Progenitor cell of endocrine pancreas (in vitro differentiated cells): ENCODE measurements around the gene BTG4. TPM values are rescaled to one million over a fixed set of nuclear protein-coding genes. Genes with fewer than 3 reads are reported as not detected.

Experiments used
- DNase-seq: peaks from one replicate; pipeline ENCODE4 v3.0.0; 2021; ENCODE audit warnings: low spot score; ENCODE audit not compliant: unreplicated experiment
- H3K27ac Mint-ChIP-seq: 2 replicates; pipeline ENCODE4 v1.8.0; 2021; ENCODE audit warnings: mild to moderate bottlenecking, moderate library complexity, mixed read lengths
- H3K27me3 Mint-ChIP-seq: 2 replicates; pipeline ENCODE4 v1.8.0; 2021; ENCODE audit warnings: mixed read lengths
- H3K36me3 Mint-ChIP-seq: 2 replicates; pipeline ENCODE4 v1.8.0; 2022; ENCODE audit warnings: mixed read lengths; ENCODE audit not compliant: insufficient read depth
- H3K4me1 Mint-ChIP-seq: 2 replicates; pipeline ENCODE4 v1.8.0; 2021; ENCODE audit warnings: low read depth, mixed read lengths
- H3K4me3 Mint-ChIP-seq: 2 replicates; pipeline ENCODE4 v1.8.0; 2021; ENCODE audit warnings: low read depth, mild to moderate bottlenecking, moderate library complexity, mixed read lengths
- H3K9me3 Mint-ChIP-seq: 2 replicates; pipeline ENCODE4 v1.8.0; 2021; ENCODE audit warnings: low read depth, mixed read lengths
- CTCF ChIP-seq: fragments of 200-600 bp; sonication (generic); IDR thresholded peaks from one replicate; pipeline ENCODE4 v1.5.0; 2021; ENCODE audit warnings: antibody characterized with exemption, mild to moderate bottlenecking; ENCODE audit not compliant: unreplicated experiment
- total RNA-seq: library from RNA; stranded (reverse); gene quantifications from 2 replicates; pipeline ENCODE4 v1.2.1, GENCODE V29; 2021

The BTG4 gene
- total RNA-seq, 1 donor from 2014 or later: not detected

DNA sequence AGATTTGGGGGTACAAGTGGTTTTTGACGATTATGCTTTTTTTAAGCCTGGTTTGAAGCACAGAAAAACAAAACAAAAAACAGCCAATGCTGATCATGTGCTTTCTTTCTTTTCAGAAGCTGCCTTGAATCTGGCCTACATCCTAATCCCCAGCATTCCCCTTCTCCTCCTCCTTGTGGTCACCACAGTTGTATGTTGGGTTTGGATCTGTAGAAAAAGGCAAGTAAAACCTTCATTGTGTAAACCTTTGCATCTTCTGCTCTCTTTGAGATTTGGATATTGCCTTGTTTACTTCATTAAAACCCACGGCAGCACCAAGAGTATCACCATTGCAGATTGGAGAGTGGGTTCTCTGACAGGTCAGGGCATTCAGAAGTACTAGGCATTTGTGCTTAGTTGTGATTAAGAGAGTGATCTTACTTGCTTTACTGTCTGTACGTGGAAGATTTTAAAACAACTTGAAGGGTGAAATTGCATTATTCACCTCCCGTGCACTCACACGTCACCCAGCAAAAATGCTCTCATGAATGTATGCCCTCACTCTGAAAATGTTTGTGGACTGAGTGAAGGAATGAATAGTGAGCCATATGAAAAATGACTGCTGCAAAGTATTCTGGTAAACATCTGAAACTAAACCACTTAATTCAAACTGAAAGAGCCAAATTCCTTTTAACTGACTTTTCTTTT is 45.4 kb upstream of the BTG4 start:
- H3K27me3 Mint-ChIP-seq: no peaks in the 10 kb centered on the region
- no peak for TF ChIP-seq CTCF
- DNase-seq: no peak
- H3K9me3 Mint-ChIP-seq: peaks cover 4% of the 10 kb centered on the region
- H3K4me1 Mint-ChIP-seq: peaks cover 13% of the 10 kb centered on the region
- peaks cover 9% of the 10 kb centered on the region for H3K36me3 Mint-ChIP-seq
- no peak overlapping the region for H3K4me3 Mint-ChIP-seq
- H3K27ac Mint-ChIP-seq: no peak overlapping the region

GRCh38 chr11:111555255-111555654 is 43.1 kb upstream of the BTG4 start:
- TF ChIP-seq CTCF: no peak
- Mint-ChIP-seq H3K9me3 (peaks cover 4% of the 10 kb centered on the region), H3K27me3 (peaks cover 4% of the 10 kb centered on the region), H3K36me3 (peaks cover 9% of the 10 kb centered on the region), H3K27ac (no peak overlapping the region), H3K4me3 (no peak overlapping the region), H3K4me1 (no peaks in the 10 kb centered on the region)
- no peak for DNase-seq

DNA sequence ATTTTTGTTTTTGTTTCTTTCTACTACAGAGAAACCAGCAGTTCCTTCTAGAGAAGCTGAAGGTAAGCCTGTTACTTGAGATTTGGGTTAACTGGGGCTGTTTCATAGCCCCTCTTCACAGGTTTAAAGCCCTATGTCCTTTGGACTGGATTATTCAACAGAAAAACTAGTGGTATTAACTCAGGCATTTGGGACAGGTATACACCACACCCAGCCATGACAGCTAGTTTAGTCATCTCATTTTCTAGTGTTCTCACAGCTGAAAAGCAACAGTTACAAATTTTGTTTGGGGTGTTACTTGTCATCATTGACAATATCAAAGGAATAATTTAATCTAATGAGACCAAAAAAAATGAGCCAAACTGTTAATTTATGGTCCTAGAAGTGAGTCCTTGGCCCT is 42.3 kb upstream of the BTG4 start:
- no peak for TF ChIP-seq CTCF
- no peak for DNase-seq
- Mint-ChIP-seq H3K27me3 (peaks cover 7% of the 10 kb centered on the region), H3K36me3 (peaks cover 9% of the 10 kb centered on the region), H3K4me1 (no peaks in the 10 kb centered on the region), H3K9me3 (peaks cover 4% of the 10 kb centered on the region), H3K27ac (no peak overlapping the region), H3K4me3 (no peak overlapping the region)

DNA sequence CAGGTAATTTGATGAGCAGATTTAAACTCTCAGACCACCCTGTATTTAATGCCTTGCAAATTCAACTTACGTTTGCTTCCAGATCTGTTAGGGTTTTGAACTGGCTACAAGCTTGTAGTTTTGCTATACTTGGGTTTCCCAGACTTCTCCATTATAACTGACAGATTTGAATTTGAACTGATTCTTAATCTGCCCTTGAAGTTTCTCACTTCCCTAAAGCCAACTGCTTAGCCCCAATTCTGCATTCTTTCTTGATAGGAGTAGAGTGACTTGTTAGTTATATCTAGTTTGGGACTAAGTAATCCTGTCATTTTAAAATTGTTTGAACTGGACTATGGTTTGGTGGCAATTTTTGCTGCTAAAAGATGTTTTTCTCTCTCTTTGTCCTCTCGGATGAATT is 38.1 kb upstream of the BTG4 start:
- Mint-ChIP-seq H3K9me3 (peaks cover 1% of the 10 kb centered on the region), H3K36me3 (peaks cover 3% of the 10 kb centered on the region), H3K4me3 (no peak overlapping the region), H3K27ac (no peak overlapping the region), H3K27me3 (peaks cover 10% of the 10 kb centered on the region), H3K4me1 (no peaks in the 10 kb centered on the region)
- DNase-seq: no peak
- TF ChIP-seq CTCF: no peak

GRCh38 chr11:111549869-111550203 is 37.6 kb upstream of the BTG4 start:
- Mint-ChIP-seq H3K4me1 (no peaks in the 10 kb centered on the region), H3K27ac (no peak overlapping the region), H3K27me3 (peaks cover 11% of the 10 kb centered on the region), H3K4me3 (no peak overlapping the region), H3K9me3 (no peaks in the 10 kb centered on the region), H3K36me3 (no peaks in the 10 kb centered on the region)
- DNase-seq: no peak
- TF ChIP-seq CTCF: no peak
